ENCODE measurements around the gene SLC22A2.

SLC22A2 gene

DNA sequence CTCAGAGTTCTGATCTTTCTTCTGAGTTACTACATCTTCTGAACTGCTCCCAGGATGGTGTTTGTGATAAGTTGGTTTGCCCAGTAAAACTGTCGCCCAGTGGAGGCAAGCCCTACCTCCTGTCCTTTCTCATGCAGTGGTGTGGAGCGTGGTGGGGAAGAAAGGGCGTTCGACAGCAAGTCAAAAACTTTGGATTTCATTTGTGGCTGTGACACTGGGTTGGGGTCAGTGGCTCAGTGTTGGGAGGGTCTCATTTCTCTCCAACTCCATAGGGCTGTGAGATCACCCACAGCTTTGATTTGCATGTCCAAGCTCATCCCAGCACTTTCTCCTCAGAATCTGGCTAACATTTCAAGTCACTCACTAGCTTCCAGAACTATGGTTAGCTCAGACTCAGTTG lies 17.5 kb upstream of the SLC22A2 start:
- Histone ChIP-seq H3K79me2 (ENCODE audit: insufficient read depth, low read length) (no peaks in the 10 kb centered on the region), H3K27me3 (ENCODE audit: insufficient read depth, low read length, poor library complexity) (no peaks in the 10 kb centered on the region), H3K9ac (ENCODE audit: low read depth, low read length) (no peak overlapping the region), H2AFZ (ENCODE audit: low read depth, low read length) (no peak overlapping the region), H3K4me3 (ENCODE audit: low read depth in 1 of 2, low read length in 2 of 2) (no peak overlapping the region), H3K9me3 (ENCODE audit: insufficient read depth, low read length, severe bottlenecking) (no peaks in the 10 kb centered on the region), H3K36me3 (ENCODE audit: insufficient read depth, low read length) (no peaks in the 10 kb centered on the region), H3K27ac (ENCODE audit: low read length) (no peak overlapping the region), H3K4me2 (ENCODE audit: insufficient read depth, low read length) (no peak overlapping the region), H3K4me1 (ENCODE audit: insufficient read depth, low read length) (no peaks in the 10 kb centered on the region), H4K20me1 (ENCODE audit: insufficient read depth, low read length) (no peaks in the 10 kb centered on the region)
- ATAC-seq (ENCODE audit: insufficient read depth, low read depth) (no peak), DNase-seq (no peak)
- TF ChIP-seq, protein P1, sequence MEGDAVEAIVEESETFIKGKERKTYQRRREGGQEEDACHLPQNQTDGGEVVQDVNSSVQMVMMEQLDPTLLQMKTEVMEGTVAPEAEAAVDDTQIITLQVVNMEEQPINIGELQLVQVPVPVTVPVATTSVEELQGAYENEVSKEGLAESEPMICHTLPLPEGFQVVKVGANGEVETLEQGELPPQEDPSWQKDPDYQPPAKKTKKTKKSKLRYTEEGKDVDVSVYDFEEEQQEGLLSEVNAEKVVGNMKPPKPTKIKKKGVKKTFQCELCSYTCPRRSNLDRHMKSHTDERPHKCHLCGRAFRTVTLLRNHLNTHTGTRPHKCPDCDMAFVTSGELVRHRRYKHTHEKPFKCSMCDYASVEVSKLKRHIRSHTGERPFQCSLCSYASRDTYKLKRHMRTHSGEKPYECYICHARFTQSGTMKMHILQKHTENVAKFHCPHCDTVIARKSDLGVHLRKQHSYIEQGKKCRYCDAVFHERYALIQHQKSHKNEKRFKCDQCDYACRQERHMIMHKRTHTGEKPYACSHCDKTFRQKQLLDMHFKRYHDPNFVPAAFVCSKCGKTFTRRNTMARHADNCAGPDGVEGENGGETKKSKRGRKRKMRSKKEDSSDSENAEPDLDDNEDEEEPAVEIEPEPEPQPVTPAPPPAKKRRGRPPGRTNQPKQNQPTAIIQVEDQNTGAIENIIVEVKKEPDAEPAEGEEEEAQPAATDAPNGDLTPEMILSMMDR (IDR thresholded peaks at IDR 0.05; ENCODE audit: borderline replicate concordance, extremely low read depth, low read length, poor library complexity, severe bottlenecking) = no peak
- TF ChIP-seq EZH2 (IDR thresholded peaks at IDR 0.05; ENCODE audit: borderline replicate concordance, low read depth, low read length, severe bottlenecking) = no peak

DNA sequence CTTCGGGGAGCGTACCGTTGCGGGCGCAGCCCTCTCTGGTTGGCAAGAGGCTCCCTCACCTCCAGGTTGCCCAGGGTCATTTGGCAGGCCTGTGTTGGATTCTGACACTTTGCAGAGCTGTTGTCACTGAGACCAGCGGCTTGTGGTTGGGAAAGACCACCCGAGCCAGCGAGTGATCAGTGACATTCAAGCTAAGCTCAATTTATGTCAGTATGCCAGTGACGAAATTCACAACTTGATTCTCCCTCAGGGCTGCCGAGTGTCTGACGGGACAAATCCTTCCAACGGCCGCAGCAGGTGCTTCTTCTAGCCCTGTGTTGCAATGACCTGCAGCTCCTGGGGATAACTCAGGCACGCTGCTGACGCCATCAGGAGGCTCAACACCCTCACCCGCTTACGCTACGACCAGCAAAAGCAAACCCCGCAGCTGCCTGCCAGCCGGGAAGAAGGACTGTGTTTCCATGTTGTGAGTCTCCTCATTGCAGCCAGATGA lies 16.9 kb upstream of the SLC22A2 start:
- Histone ChIP-seq H3K4me1 (ENCODE audit: insufficient read depth, low read length) (no peaks in the 10 kb centered on the region), H3K36me3 (ENCODE audit: insufficient read depth, low read length) (no peaks in the 10 kb centered on the region), H3K79me2 (ENCODE audit: insufficient read depth, low read length) (no peaks in the 10 kb centered on the region), H3K9me3 (ENCODE audit: insufficient read depth, low read length, severe bottlenecking) (no peaks in the 10 kb centered on the region), H3K27me3 (ENCODE audit: insufficient read depth, low read length, poor library complexity) (no peaks in the 10 kb centered on the region), H4K20me1 (ENCODE audit: insufficient read depth, low read length) (no peaks in the 10 kb centered on the region), H3K27ac (ENCODE audit: low read length) (no peak overlapping the region), H2AFZ (ENCODE audit: low read depth, low read length) (no peak overlapping the region), H3K4me3 (ENCODE audit: low read depth in 1 of 2, low read length in 2 of 2) (no peak overlapping the region), H3K4me2 (ENCODE audit: insufficient read depth, low read length) (no peak overlapping the region), H3K9ac (ENCODE audit: low read depth, low read length) (no peak overlapping the region)
- ATAC-seq (ENCODE audit: insufficient read depth, low read depth) (no peak), DNase-seq (no peak)
- no peak for TF ChIP-seq EZH2 (IDR thresholded peaks at IDR 0.05; ENCODE audit: borderline replicate concordance, low read depth, low read length, severe bottlenecking)
- TF ChIP-seq, protein P1 (IDR thresholded peaks at IDR 0.05; ENCODE audit: borderline replicate concordance, extremely low read depth, low read length, poor library complexity, severe bottlenecking) = no peak

DNA sequence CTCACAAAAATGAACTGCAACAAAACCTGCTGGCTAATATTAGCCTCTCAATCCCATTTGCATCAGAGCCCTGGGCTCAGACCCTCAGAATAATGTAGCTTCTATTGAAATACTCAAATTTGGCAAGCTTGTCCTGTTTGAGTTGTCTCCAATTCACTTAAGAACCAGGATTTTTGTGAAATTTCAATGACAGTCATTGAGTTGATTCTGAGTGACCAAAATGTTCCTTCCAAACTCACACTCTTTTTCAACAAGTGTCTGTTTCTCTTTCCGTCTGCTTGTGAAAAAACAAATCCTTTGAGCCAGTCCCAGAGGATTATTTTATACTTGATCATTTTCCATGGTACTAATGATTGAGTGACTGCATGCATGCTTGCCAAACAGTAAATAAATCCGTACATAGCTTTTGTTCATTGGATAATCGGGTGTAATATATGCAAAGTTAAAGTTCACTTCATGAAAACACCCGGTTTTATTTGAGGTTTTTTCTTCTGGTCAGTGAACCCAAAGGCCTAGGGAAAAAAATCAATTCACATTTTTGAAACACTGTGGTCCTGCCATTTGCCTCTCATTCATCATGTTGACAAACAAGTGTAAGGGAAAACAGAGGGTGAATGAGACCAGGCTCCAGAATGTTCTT lies 16.4 kb upstream of the SLC22A2 start:
- H3K36me3 ChIP-seq (ENCODE audit: insufficient read depth, low read length) = no peaks in the 10 kb centered on the region
- ATAC-seq (ENCODE audit: insufficient read depth, low read depth) (no peak), DNase-seq (no peak)
- no peaks in the 10 kb centered on the region for H3K4me1 ChIP-seq (ENCODE audit: insufficient read depth, low read length)
- no peaks in the 10 kb centered on the region for H3K27me3 ChIP-seq (ENCODE audit: insufficient read depth, low read length, poor library complexity)
- H3K4me2 ChIP-seq (ENCODE audit: insufficient read depth, low read length) = no peak overlapping the region
- no peaks in the 10 kb centered on the region for H4K20me1 ChIP-seq (ENCODE audit: insufficient read depth, low read length)
- H3K79me2 ChIP-seq (ENCODE audit: insufficient read depth, low read length) = no peaks in the 10 kb centered on the region
- no peak overlapping the region for H3K4me3 ChIP-seq (ENCODE audit: low read depth in 1 of 2, low read length in 2 of 2)
- no peaks in the 10 kb centered on the region for H3K9me3 ChIP-seq (ENCODE audit: insufficient read depth, low read length, severe bottlenecking)
- H3K27ac ChIP-seq (ENCODE audit: low read length) = no peak overlapping the region
- H3K9ac ChIP-seq (ENCODE audit: low read depth, low read length) = no peak overlapping the region
- H2AFZ ChIP-seq (ENCODE audit: low read depth, low read length) = no peak overlapping the region
- TF ChIP-seq EZH2 (IDR thresholded peaks at IDR 0.05; ENCODE audit: borderline replicate concordance, low read depth, low read length, severe bottlenecking) = no peak
- TF ChIP-seq, protein P1 (IDR thresholded peaks at IDR 0.05; ENCODE audit: borderline replicate concordance, extremely low read depth, low read length, poor library complexity, severe bottlenecking) = no peak

All from DND-41 (cell line).